22Rv1 (cell line): ENCODE data around the gene TIGD1.

Experiments
- ZFX ChIP-seq: fragments of 450-650 bp; IDR thresholded peaks from 2 replicates; pipeline ENCODE4 v1.6.1; 2017; ENCODE audit warnings: antibody characterized with exemption, borderline replicate concordance
- TF ChIP-seq, protein P1 (sequence below): fragments of 450-650 bp; IDR thresholded peaks from 2 replicates; pipeline ENCODE4 v1.5.1; 2017; ENCODE audit warnings: mild to moderate bottlenecking

DNA sequence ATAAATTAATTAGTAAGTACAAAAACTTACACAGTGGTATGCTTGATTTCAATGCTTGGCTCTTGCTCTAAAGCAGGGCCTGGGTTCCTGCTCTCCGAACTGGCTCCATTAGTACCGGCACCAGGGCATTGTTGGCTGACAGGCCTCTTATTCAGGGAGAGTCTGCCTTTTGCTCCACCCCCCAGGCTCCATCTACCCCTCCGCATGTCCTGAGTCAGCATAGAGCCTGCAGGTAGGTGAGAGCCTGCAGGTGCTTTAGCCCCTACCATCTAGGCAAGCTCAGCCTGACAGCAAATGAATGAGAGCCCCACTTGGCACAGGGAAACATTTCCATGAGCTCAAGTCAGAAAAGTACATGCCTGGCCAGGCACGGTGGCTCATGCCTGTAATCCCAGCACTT lies 47.9 kb upstream of the TIGD1 start:
- TF ChIP-seq, protein P1, sequence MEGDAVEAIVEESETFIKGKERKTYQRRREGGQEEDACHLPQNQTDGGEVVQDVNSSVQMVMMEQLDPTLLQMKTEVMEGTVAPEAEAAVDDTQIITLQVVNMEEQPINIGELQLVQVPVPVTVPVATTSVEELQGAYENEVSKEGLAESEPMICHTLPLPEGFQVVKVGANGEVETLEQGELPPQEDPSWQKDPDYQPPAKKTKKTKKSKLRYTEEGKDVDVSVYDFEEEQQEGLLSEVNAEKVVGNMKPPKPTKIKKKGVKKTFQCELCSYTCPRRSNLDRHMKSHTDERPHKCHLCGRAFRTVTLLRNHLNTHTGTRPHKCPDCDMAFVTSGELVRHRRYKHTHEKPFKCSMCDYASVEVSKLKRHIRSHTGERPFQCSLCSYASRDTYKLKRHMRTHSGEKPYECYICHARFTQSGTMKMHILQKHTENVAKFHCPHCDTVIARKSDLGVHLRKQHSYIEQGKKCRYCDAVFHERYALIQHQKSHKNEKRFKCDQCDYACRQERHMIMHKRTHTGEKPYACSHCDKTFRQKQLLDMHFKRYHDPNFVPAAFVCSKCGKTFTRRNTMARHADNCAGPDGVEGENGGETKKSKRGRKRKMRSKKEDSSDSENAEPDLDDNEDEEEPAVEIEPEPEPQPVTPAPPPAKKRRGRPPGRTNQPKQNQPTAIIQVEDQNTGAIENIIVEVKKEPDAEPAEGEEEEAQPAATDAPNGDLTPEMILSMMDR = no peak
- no peak for TF ChIP-seq ZFX
